Activated naive CD8-positive, alpha-beta T cell (primary cell): ENCODE results near the gene CENATAC.
"Not testable (repeated sequence)": the region's sequence is repeated elsewhere in the genome, so short reads cannot be mapped to it uniquely, and the experiment has no call there.

Source experiments
- H3K27ac Mint-ChIP-seq: one replicate; pipeline ENCODE4 v1.8.0; 2021; ENCODE audit warnings: mixed read lengths
- H3K27me3 Mint-ChIP-seq: one replicate; pipeline ENCODE4 v1.8.0; 2021; ENCODE audit warnings: mixed read lengths
- H3K36me3 Mint-ChIP-seq: one replicate; pipeline ENCODE4 v1.8.0; 2021; ENCODE audit warnings: mixed read lengths
- H3K4me1 Mint-ChIP-seq: one replicate; pipeline ENCODE4 v1.8.0; 2021; ENCODE audit warnings: low read depth, mixed read lengths
- H3K4me3 Mint-ChIP-seq: one replicate; pipeline ENCODE4 v1.8.0; 2021; ENCODE audit warnings: mild to moderate bottlenecking, mixed read lengths
- H3K9me3 Mint-ChIP-seq: one replicate; pipeline ENCODE4 v1.8.0; 2021; ENCODE audit warnings: low read depth, mixed read lengths

Gene CENATAC

GRCh38 chr11:119015054-119015611, 17.2 kb downstream of the CENATAC start:
- Mint-ChIP-seq H3K27ac (peak overlapping the region; percentile 78), H3K9me3 (no peaks in the 10 kb centered on the region), H3K4me3 (peak overlapping the region; percentile 99), H3K4me1 (peaks cover 41% of the 10 kb centered on the region), H3K27me3 (no peaks in the 10 kb centered on the region), H3K36me3 (peaks cover 19% of the 10 kb centered on the region)

GRCh38 chr11:119016216-119017009, 18.5 kb downstream of the CENATAC start:
- Mint-ChIP-seq H3K27me3 (no peaks in the 10 kb centered on the region), H3K4me3 (peak overlapping the region; percentile 99), H3K27ac (peak overlapping the region; percentile 100), H3K36me3 (peaks cover 21% of the 10 kb centered on the region), H3K4me1 (peaks cover 48% of the 10 kb centered on the region), H3K9me3 (no peaks in the 10 kb centered on the region)

- Mint-ChIP-seq H3K4me1 (peaks cover 54% of the 10 kb centered on the region), H3K36me3 (peaks cover 21% of the 10 kb centered on the region), H3K27ac (peak overlapping the region; percentile 100), H3K4me3 (peak overlapping the region; percentile 99)
- H3K9me3 Mint-ChIP-seq, H3K27me3 Mint-ChIP-seq: not testable (repeated sequence)
Observed at GRCh38 chr11:119017377-119017776, 19.4 kb downstream of the CENATAC start.

- peaks cover 21% of the 10 kb centered on the region for H3K36me3 Mint-ChIP-seq
- peak within 1 kb of the TSS; percentile 100 for H3K27ac Mint-ChIP-seq
Observed at GRCh38 chr11:119018074-119018938, 20.4 kb downstream of the CENATAC start, which contains the start of the genes RPS25 and TRAPPC4. Gene RPS25, minus strand, starts transcription at chr11:119018343. Its CDS starts 59 bp downstream, at chr11:119018284. Gene TRAPPC4, plus strand, starts transcription at chr11:119018766. Its CDS starts 30 bp downstream, at chr11:119018796.

GRCh38 chr11:119019996-119020395, 22.1 kb downstream of the CENATAC start:
- H3K9me3 Mint-ChIP-seq, result no peaks in the 10 kb centered on the region
- H3K4me1 Mint-ChIP-seq, result peaks cover 63% of the 10 kb centered on the region
- peak overlapping the region; percentile 100 for H3K27ac Mint-ChIP-seq
- H3K4me3 Mint-ChIP-seq, result peak overlapping the region; percentile 99
- no peaks in the 10 kb centered on the region for H3K27me3 Mint-ChIP-seq
- H3K36me3 Mint-ChIP-seq, result peaks cover 20% of the 10 kb centered on the region

More at GRCh38 chr11:119018074-119018938, 20.4 kb downstream of the CENATAC start, which contains the start of the genes RPS25 and TRAPPC4:
- peaks cover 56% of the 10 kb centered on the region for H3K4me1 Mint-ChIP-seq
- no peaks in the 10 kb centered on the region for H3K9me3 Mint-ChIP-seq
- peak within 1 kb of the TSS; percentile 99 for H3K4me3 Mint-ChIP-seq
- no peaks in the 10 kb centered on the region for H3K27me3 Mint-ChIP-seq

- Mint-ChIP-seq H3K4me1 (peaks cover 46% of the 10 kb centered on the region), H3K36me3 (peaks cover 10% of the 10 kb centered on the region), H3K9me3 (no peaks in the 10 kb centered on the region), H3K27ac (peak overlapping the region; percentile 64), H3K27me3 (no peaks in the 10 kb centered on the region), H3K4me3 (peak overlapping the region; percentile 62)
Observed at GRCh38 chr11:119021631-119022030, 23.7 kb downstream of the CENATAC start.

GRCh38 chr11:119023741-119024140, 25.8 kb downstream of the CENATAC start:
- H3K9me3 Mint-ChIP-seq, result no peaks in the 10 kb centered on the region
- peaks cover 42% of the 10 kb centered on the region for H3K4me1 Mint-ChIP-seq
- peaks cover 7% of the 10 kb centered on the region for H3K36me3 Mint-ChIP-seq
- peak overlapping the region; percentile 5 for H3K4me3 Mint-ChIP-seq
- no peaks in the 10 kb centered on the region for H3K27me3 Mint-ChIP-seq
- H3K27ac Mint-ChIP-seq, result peak overlapping the region; percentile 86

- Mint-ChIP-seq H3K36me3 (peaks cover 7% of the 10 kb centered on the region), H3K27ac (peak overlapping the region; percentile 86), H3K9me3 (no peaks in the 10 kb centered on the region), H3K4me3 (no peak overlapping the region), H3K4me1 (peaks cover 50% of the 10 kb centered on the region), H3K27me3 (no peaks in the 10 kb centered on the region)
Observed at GRCh38 chr11:119024430-119025098, 26.6 kb downstream of the CENATAC start.

GRCh38 chr11:119025099-119025473, 27.1 kb downstream of the CENATAC start:
- H3K4me1 Mint-ChIP-seq, result peaks cover 48% of the 10 kb centered on the region
- peak overlapping the region; percentile 46 for H3K27ac Mint-ChIP-seq

GRCh38 chr11:119025541-119025940, 27.6 kb downstream of the CENATAC start:
- Mint-ChIP-seq H3K4me1 (peaks cover 45% of the 10 kb centered on the region), H3K36me3 (peaks cover 4% of the 10 kb centered on the region), H3K4me3 (no peak overlapping the region), H3K9me3 (no peaks in the 10 kb centered on the region), H3K27ac (no peak overlapping the region), H3K27me3 (no peaks in the 10 kb centered on the region)

More at GRCh38 chr11:119025099-119025473, 27.1 kb downstream of the CENATAC start:
- Mint-ChIP-seq H3K4me3 (no peak overlapping the region), H3K36me3 (peaks cover 5% of the 10 kb centered on the region), H3K9me3 (no peaks in the 10 kb centered on the region), H3K27me3 (no peaks in the 10 kb centered on the region)

- no peak overlapping the region for H3K4me3 Mint-ChIP-seq
- peaks cover 43% of the 10 kb centered on the region for H3K4me1 Mint-ChIP-seq
- no peaks in the 10 kb centered on the region for H3K9me3 Mint-ChIP-seq
- H3K36me3 Mint-ChIP-seq, result peaks cover 3% of the 10 kb centered on the region
- H3K27ac Mint-ChIP-seq, result no peak overlapping the region
- H3K27me3 Mint-ChIP-seq, result no peaks in the 10 kb centered on the region
Observed at GRCh38 chr11:119025978-119026766, 28.2 kb downstream of the CENATAC start.

- Mint-ChIP-seq H3K36me3 (peaks cover 2% of the 10 kb centered on the region), H3K27ac (no peak overlapping the region), H3K9me3 (no peaks in the 10 kb centered on the region), H3K4me1 (peaks cover 35% of the 10 kb centered on the region), H3K27me3 (no peaks in the 10 kb centered on the region), H3K4me3 (no peak overlapping the region)
Observed at GRCh38 chr11:119026970-119027369, 29.0 kb downstream of the CENATAC start.

GRCh38 chr11:119027561-119028345, 29.8 kb downstream of the CENATAC start:
- peaks cover 33% of the 10 kb centered on the region for H3K4me1 Mint-ChIP-seq
- no peak overlapping the region for H3K4me3 Mint-ChIP-seq
- no peaks in the 10 kb centered on the region for H3K27me3 Mint-ChIP-seq
- peak overlapping the region; percentile 41 for H3K27ac Mint-ChIP-seq
- H3K9me3 Mint-ChIP-seq, result no peaks in the 10 kb centered on the region
- peaks cover 2% of the 10 kb centered on the region for H3K36me3 Mint-ChIP-seq
